ENCODE data around the gene MITF. TPM values are rescaled to one million over a fixed set of nuclear protein-coding genes. Genes with fewer than 3 reads are reported as not detected.
A peak's percentile ranks its signal among the peaks of the same experiment; 100 is the strongest.

MITF gene
- total RNA-seq, 4 donors from 2014 or later: 1.6 to 22.5 (median 6.6) TPM

- peaks cover 2 to 40% (median 4%) of the 10 kb centered on the region in 3 donors for H3K4me1 ChIP-seq
- DNase-seq: no peak
- H3K36me3 ChIP-seq: no peaks in the 10 kb centered on the region
- intact Hi-C loops (cut with DNase I): no loop called here
- no peaks in the 10 kb centered on the region for H3K9me3 ChIP-seq
- TF ChIP-seq POLR2A (IDR thresholded peaks at IDR 0.05) (no peak), CTCF (IDR thresholded peaks at IDR 0.05) (no peak)
- H3K27ac ChIP-seq: no peak overlapping the region
- no peak overlapping the region for H3K4me3 ChIP-seq
- peaks cover 0 to 5% (median 0%) of the 10 kb centered on the region in 4 donors for H3K27me3 ChIP-seq
- WGBS, 2 donors: 32 to 45% methylated on average over 3 of the region's 3 CpGs
Observed at GRCh38 chr3:69737392-69737791, 1.9 kb upstream of the MITF start.

GRCh38 chr3:69738315-69738714 lies 949 bp upstream of the MITF start:
- H3K27ac ChIP-seq: peak overlapping the region; percentile 3 to 88 (median 82)
- no peak for DNase-seq
- H3K4me1 ChIP-seq: peaks cover 2 to 42% (median 4%) of the 10 kb centered on the region in 3 donors
- WGBS, 2 donors: 0 to 2% methylated on average over 4 of the region's 4 CpGs
- peaks cover 0 to 5% (median 0%) of the 10 kb centered on the region in 4 donors for H3K27me3 ChIP-seq
- peak overlapping the region; percentile 57 to 86 (median 82) for H3K4me3 ChIP-seq
- H3K9me3 ChIP-seq: no peaks in the 10 kb centered on the region
- no peaks in the 10 kb centered on the region for H3K36me3 ChIP-seq
- no peak for TF ChIP-seq CTCF (IDR thresholded peaks at IDR 0.05)
- no peak for TF ChIP-seq POLR2A (IDR thresholded peaks at IDR 0.05)
- intact Hi-C loops (cut with DNase I): no loop called here

GRCh38 chr3:69738859-69739203 lies 433 bp upstream of the MITF start:
- intact Hi-C loops (cut with DNase I): no loop called here
- no peaks in the 10 kb centered on the region for H3K27me3 ChIP-seq
- no peaks in the 10 kb centered on the region for H3K9me3 ChIP-seq
- 1 to 2% methylated on average over 12 of the region's 12 CpGs for WGBS, 2 donors
- TF ChIP-seq CTCF (IDR thresholded peaks at IDR 0.05): no peak
- no peak for TF ChIP-seq POLR2A (IDR thresholded peaks at IDR 0.05)
- no peak for DNase-seq
- H3K27ac ChIP-seq: peak overlapping the region; percentile 3 to 88 (median 82)
- peak overlapping the region; percentile 57 to 86 (median 82) for H3K4me3 ChIP-seq
- no peaks in the 10 kb centered on the region for H3K36me3 ChIP-seq
- H3K4me1 ChIP-seq: peaks cover 2 to 47% (median 4%) of the 10 kb centered on the region in 3 donors

- Histone ChIP-seq H3K4me1 (peaks cover 4 to 62% (median 11%) of the 10 kb centered on the region in 3 donors), H3K27ac (peak overlapping the region; percentile 77 to 88 (median 86)), H3K4me3 (peak overlapping the region; percentile 57 to 86 (median 82)), H3K27me3 (no peaks in the 10 kb centered on the region), H3K36me3 (no peaks in the 10 kb centered on the region), H3K9me3 (no peaks in the 10 kb centered on the region)
- 32 to 33% methylated on average over 14 to 20 of the region's 26 CpGs for WGBS, 2 donors
- TF ChIP-seq POLR2A (IDR thresholded peaks at IDR 0.05) (no peak), CTCF (IDR thresholded peaks at IDR 0.05) (no peak)
- intact Hi-C loops (cut with DNase I): no loop called here
- DNase-seq: no peak
Observed at GRCh38 chr3:69740103-69741021, 1.1 kb downstream of the MITF start.

- H3K4me1 ChIP-seq: peaks cover 4 to 69% (median 16%) of the 10 kb centered on the region in 3 donors
- peak overlapping the region; percentile 57 to 86 (median 82) for H3K4me3 ChIP-seq
- intact Hi-C loops (cut with DNase I): no loop called here
- H3K9me3 ChIP-seq: no peaks in the 10 kb centered on the region
- no peaks in the 10 kb centered on the region for H3K27me3 ChIP-seq
- 75 to 83% methylated on average over 12 to 13 of the region's 13 CpGs for WGBS, 2 donors
- no peaks in the 10 kb centered on the region for H3K36me3 ChIP-seq
- DNase-seq: no peak
- TF ChIP-seq POLR2A (IDR thresholded peaks at IDR 0.05) (no peak), CTCF (IDR thresholded peaks at IDR 0.05) (no peak)
- peak overlapping the region in 3 of 4 donors; percentile 86 to 88 (median 86) for H3K27ac ChIP-seq
Observed at GRCh38 chr3:69741032-69741767, 1.9 kb downstream of the MITF start.

All from esophagus squamous epithelium (tissue), 5 donors.